Activated T-cell treated with anti-CD3 and anti-CD28 coated beads, Interleukin-2, amount 50 U/mL, for 72 hours (primary cell): ENCODE measurements around the gene HES2. TPM values are rescaled to one million over a fixed set of nuclear protein-coding genes. Genes with fewer than 3 reads are reported as not detected.
A peak's percentile ranks its signal among the peaks of the same experiment; 100 is the strongest.

Source experiments
- ATAC-seq, 2 donors: fragments of 150-1000 bp; cut with Tn5 transposase; replicated peaks in 1 of 2; 2 replicates each; pipeline ENCODE4 v1.10.0; 2021; ENCODE audit warnings: moderate library complexity in 2 of 2, mild to moderate bottlenecking in 1 of 2
- DNase-seq, 2 donors: peaks; one replicate each; pipeline ENCODE4 v3.0.0; 2021 to 2022; ENCODE audit warnings: mixed read lengths in 1 of 2
- H3K27ac Mint-ChIP-seq: one replicate; pipeline ENCODE4 v1.8.0; 2022; ENCODE audit warnings: mild to moderate bottlenecking, moderate library complexity, mixed read lengths
- H3K27me3 Mint-ChIP-seq: one replicate; pipeline ENCODE4 v1.8.0; 2022; ENCODE audit warnings: low read depth, mixed read lengths
- H3K36me3 Mint-ChIP-seq, 2 donors: one replicate each; pipeline ENCODE4 v1.8.0; 2022; ENCODE audit warnings: mixed read lengths in 2 of 2, mild to moderate bottlenecking in 1 of 2; ENCODE audit not compliant: insufficient read depth in 2 of 2
- H3K4me1 Mint-ChIP-seq: one replicate; pipeline ENCODE4 v1.8.0; 2022; ENCODE audit warnings: low read depth, mixed read lengths
- H3K4me3 Mint-ChIP-seq, 2 donors: one replicate each; pipeline ENCODE4 v1.8.0; 2022; ENCODE audit warnings: mild to moderate bottlenecking in 2 of 2, mixed read lengths in 2 of 2, moderate library complexity in 2 of 2
- H3K9me3 Mint-ChIP-seq, 2 donors: one replicate each; pipeline ENCODE4 v1.8.0; 2022; ENCODE audit warnings: mixed read lengths in 2 of 2
- total RNA-seq, 2 donors: library from RNA; stranded (reverse); gene quantifications; one replicate each; pipeline ENCODE4 v1.2.3, GENCODE V29; 2022

HES2 gene
- 1 to 10 TPM in 1 of 2 donors, under 1 TPM in 1; 0.44 to 1.2 TPM for total RNA-seq

GRCh38 chr1:6419804-6420453 is at the start of gene HES2:
Gene HES2, minus strand, starts transcription at chr1:6419919. Its CDS starts 99 bp downstream, at chr1:6419820.
- DNase-seq, result peak; percentile 25 to 29
- H3K27ac Mint-ChIP-seq, result no peak within 1 kb of the TSS

DNA sequence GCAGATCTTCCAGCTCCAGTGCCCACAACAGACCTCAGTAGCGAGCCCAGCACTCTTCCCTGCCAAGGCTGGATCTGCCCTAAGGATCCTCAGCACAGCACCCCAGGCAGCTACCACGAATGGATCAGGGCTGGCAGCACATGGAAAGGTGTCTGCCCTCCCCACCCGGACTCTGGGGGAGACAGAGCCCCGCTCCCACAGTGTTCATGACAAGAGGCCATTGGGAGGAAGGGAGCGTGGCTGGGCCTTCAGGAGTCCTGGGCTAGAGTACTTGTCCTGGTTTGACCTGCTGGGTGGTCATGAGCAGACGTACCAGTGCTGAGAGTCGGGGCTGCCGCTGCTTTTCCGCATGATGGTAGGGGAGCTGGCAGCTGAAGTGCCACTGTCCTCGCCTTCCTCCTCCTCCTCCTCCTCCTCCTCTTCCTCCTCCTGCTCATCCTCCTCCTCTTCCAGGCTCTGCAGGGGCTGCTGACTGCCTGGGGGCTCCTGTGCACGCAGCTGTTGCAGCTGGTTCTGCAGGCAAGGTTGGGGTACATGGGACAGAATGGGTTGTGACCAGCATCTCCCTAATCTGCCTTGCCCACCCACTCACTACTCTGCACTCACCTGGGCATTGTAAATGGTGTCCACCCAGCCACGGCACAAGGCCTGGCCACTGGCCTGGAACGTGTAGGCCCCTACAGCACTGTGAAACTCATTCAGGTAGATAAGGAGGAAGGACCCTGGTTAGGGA is 49.2 kb upstream of the HES2 start:
- Mint-ChIP-seq H3K4me3 (no peak overlapping the region), H3K27ac (no peak overlapping the region), H3K36me3 (peaks cover 3 to 4% of the 10 kb centered on the region in 2 donors), H3K9me3 (no peaks in the 10 kb centered on the region), H3K27me3 (no peaks in the 10 kb centered on the region), H3K4me1 (peaks cover 9% of the 10 kb centered on the region)
- DNase-seq (no peak), ATAC-seq (no peak)

More at GRCh38 chr1:6419804-6420453, at the start of gene HES2:
- Mint-ChIP-seq H3K4me1 (peaks cover 20% of the 10 kb centered on the region), H3K9me3 (no peaks in the 10 kb centered on the region), H3K36me3 (no peaks in the 10 kb centered on the region), H3K27me3 (peaks cover 64% of the 10 kb centered on the region), H3K4me3 (peak within 1 kb of the TSS; percentile 47 to 67)
- peak; percentile 24 to 27 for ATAC-seq

DNA sequence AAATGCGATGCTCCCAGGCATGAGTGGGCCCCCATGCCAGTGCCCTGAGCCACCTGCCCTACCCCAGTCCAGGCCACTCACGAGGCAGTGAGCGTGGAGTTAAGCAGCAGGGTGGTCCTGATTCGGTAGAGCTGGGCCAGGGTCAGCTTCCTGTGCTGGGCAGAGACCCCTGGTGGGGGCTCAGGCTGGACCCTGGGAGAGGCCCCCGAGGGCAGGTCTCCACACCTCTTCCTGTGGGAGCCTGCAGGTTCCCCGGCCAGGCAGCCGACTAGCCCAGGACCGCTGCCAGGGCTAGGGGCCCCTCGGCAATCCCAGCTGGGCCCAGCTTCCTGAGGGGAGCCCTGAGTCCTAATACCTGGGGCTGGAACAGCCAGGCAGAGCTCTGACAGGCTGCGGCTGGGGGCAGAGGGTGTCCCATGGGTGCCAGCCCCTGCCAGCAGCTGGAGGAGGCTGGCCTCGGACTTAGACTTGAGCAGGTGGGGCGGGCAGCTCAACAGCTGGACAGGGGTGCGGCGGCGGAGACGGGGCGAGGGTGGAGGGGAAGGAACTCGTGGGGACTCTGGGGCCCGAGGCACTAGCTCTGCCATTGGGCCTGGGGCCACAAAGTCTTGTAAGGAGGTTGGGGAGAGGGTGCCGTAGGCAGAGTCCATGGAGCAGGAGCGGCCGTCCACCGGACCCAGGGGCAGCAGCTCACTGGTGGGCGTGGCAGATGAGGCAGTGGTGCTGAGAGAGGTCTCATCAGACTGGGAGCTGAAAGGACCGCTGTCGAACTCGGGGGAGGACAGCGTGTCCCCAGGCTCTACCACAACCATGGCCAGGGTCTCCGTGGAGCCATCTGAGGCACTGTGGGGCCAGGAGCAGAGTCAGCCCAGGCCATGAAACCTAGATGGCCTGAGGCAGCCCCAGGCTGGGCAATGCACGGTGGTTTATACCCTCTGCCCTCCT is 48.3 kb upstream of the HES2 start:
- Mint-ChIP-seq H3K9me3 (no peaks in the 10 kb centered on the region), H3K4me3 (no peak overlapping the region), H3K27me3 (no peaks in the 10 kb centered on the region), H3K4me1 (peaks cover 18% of the 10 kb centered on the region), H3K27ac (no peak overlapping the region), H3K36me3 (peaks cover 5 to 6% of the 10 kb centered on the region in 2 donors)
- no peak for DNase-seq
- ATAC-seq, result no peak

DNA sequence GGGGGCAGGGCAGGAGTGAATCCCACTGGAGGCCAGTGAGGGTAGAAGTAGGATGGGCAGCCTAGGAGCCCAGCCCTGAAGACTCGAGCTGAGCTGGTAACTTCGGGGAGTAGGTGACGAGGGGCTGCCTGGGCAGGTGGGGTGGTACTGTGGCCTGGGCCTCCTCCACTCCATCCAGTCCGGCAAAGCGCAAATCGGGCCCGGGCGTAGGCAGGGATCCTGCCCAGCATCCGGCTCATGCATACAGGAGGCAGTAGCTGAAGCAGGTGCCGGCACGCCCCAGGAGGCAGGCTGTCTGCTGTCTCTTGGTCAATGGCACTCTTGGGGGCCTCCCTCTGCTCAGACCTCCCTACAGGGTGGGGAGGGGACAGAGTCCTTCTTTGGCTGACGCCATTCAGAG is 47.5 kb upstream of the HES2 start:
- no peaks in the 10 kb centered on the region for H3K27me3 Mint-ChIP-seq
- ATAC-seq, result no peak
- DNase-seq, result no peak
- peaks cover 9 to 13% of the 10 kb centered on the region in 2 donors for H3K36me3 Mint-ChIP-seq
- no peak overlapping the region for H3K4me3 Mint-ChIP-seq
- H3K9me3 Mint-ChIP-seq, result no peaks in the 10 kb centered on the region
- H3K27ac Mint-ChIP-seq, result no peak overlapping the region
- peaks cover 26% of the 10 kb centered on the region for H3K4me1 Mint-ChIP-seq

GRCh38 chr1:6466751-6467150 is 47.0 kb upstream of the HES2 start:
- Mint-ChIP-seq H3K27me3 (no peaks in the 10 kb centered on the region), H3K4me3 (peak overlapping the region; percentile 97), H3K4me1 (peaks cover 31% of the 10 kb centered on the region), H3K9me3 (no peaks in the 10 kb centered on the region), H3K36me3 (peaks cover 10 to 14% of the 10 kb centered on the region in 2 donors), H3K27ac (no peak overlapping the region)
- no peak for ATAC-seq
- no peak for DNase-seq

DNA sequence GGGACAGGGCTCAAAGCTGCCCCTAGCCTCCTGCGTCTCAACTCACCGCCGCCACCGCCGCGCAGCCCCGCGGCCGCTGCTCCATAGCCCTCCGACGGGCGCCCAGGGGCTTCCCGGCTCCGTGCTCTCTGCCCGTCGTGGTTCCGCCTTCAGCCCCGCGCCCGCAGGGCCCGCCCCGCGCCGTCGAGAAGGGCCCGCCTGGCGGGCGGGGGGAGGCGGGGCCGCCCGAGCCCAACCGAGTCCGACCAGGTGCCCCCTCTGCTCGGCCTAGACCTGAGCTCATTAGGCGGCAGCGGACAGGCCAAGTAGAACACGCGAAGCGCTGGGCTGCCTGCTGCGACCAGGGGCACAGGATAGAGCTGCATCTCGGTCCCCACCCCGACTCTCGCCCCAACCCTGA is 46.3 kb upstream of the HES2 start, which contains the start of gene TNFRSF25:
TNFRSF25 (minus strand) TSS at position 151 of the 400 bp plus-strand sequence; CDS start at position 85, 66 bp downstream.
- Mint-ChIP-seq H3K4me1 (peaks cover 36% of the 10 kb centered on the region), H3K27ac (peak within 1 kb of the TSS; percentile 70), H3K4me3 (peak within 1 kb of the TSS; percentile 97), H3K9me3 (no peaks in the 10 kb centered on the region), H3K36me3 (peaks cover 10 to 14% of the 10 kb centered on the region in 2 donors), H3K27me3 (no peaks in the 10 kb centered on the region)
- peak; percentile 83 to 85 for ATAC-seq
- DNase-seq, result peak; percentile 78 to 79

GRCh38 chr1:6465461-6466005 is 45.8 kb upstream of the HES2 start:
- DNase-seq (peak; percentile 58 to 60), ATAC-seq (peak; percentile 50 to 53)
- Mint-ChIP-seq H3K36me3 (peaks cover 10 to 14% of the 10 kb centered on the region in 2 donors), H3K27ac (peak overlapping the region; percentile 70), H3K4me3 (peak overlapping the region; percentile 97), H3K27me3 (no peaks in the 10 kb centered on the region), H3K4me1 (peaks cover 41% of the 10 kb centered on the region), H3K9me3 (no peaks in the 10 kb centered on the region)

- Mint-ChIP-seq H3K4me3 (peak overlapping the region; percentile 97), H3K36me3 (peaks cover 10 to 14% of the 10 kb centered on the region in 2 donors), H3K9me3 (no peaks in the 10 kb centered on the region), H3K27me3 (no peaks in the 10 kb centered on the region), H3K27ac (peak overlapping the region; percentile 95), H3K4me1 (peaks cover 47% of the 10 kb centered on the region)
- DNase-seq (no peak), ATAC-seq (no peak)
Measured at GRCh38 chr1:6464915-6465314, 45.2 kb upstream of the HES2 start.

DNA sequence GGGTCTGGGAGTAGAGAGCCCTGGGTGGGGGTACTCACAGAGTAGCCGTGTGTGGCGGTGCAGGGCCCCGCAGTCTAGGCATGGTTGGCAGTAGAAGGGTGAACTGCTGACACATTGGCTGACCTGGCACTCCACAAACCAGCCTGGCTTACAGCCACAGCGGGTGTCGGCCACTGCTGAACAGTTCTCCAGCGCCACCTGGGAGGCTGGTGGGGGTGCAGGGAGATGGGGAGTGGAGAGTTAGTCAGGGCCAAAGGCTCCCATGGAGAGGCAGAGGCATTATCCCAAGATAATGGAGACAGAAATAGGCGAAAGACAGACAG is 44.8 kb upstream of the HES2 start:
- peak in 1 of 2 donors; percentile 27 for ATAC-seq
- peak overlapping the region; percentile 95 for H3K27ac Mint-ChIP-seq
- no peaks in the 10 kb centered on the region for H3K27me3 Mint-ChIP-seq
- no peaks in the 10 kb centered on the region for H3K9me3 Mint-ChIP-seq
- peaks cover 52% of the 10 kb centered on the region for H3K4me1 Mint-ChIP-seq
- peak; percentile 54 to 68 for DNase-seq
- peak overlapping the region; percentile 97 for H3K4me3 Mint-ChIP-seq
- peaks cover 10 to 14% of the 10 kb centered on the region in 2 donors for H3K36me3 Mint-ChIP-seq

DNA sequence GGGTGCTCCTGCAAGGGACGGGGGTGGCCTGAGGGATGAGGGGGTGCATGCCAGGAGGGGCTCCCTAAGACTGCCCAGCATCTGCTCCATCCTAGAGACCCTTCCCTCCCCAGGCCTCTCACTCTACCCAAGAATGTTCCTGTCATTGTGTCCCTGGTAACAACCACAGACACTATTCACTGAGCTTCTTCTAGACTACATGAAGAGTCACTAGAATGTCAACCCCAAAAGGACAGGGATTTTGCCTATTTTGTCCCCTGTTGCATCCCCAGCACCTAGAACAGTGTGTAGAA is 43.3 kb upstream of the HES2 start:
- DNase-seq (no peak), ATAC-seq (no peak)
- Mint-ChIP-seq H3K27me3 (no peaks in the 10 kb centered on the region), H3K36me3 (peaks cover 10 to 14% of the 10 kb centered on the region in 2 donors), H3K9me3 (no peaks in the 10 kb centered on the region), H3K4me1 (peaks cover 58% of the 10 kb centered on the region), H3K4me3 (peak overlapping the region; percentile 18 to 44), H3K27ac (peak overlapping the region; percentile 17)

- peaks cover 58% of the 10 kb centered on the region for H3K4me1 Mint-ChIP-seq
- peak overlapping the region; percentile 78 for H3K27ac Mint-ChIP-seq
- H3K36me3 Mint-ChIP-seq, result peaks cover 10 to 14% of the 10 kb centered on the region in 2 donors
- H3K9me3 Mint-ChIP-seq, result no peaks in the 10 kb centered on the region
- DNase-seq (no peak), ATAC-seq (no peak)
- H3K27me3 Mint-ChIP-seq, result no peaks in the 10 kb centered on the region
- peak overlapping the region; percentile 49 to 71 for H3K4me3 Mint-ChIP-seq
Measured at GRCh38 chr1:6462412-6463119, 42.8 kb upstream of the HES2 start.
